K562 treated with DMSO at 1 percent for 24 hours (cell line): ENCODE data around the gene SLC12A1. TPM values are rescaled to one million over a fixed set of nuclear protein-coding genes. Genes with fewer than 3 reads are reported as not detected.

Source experiments
- total RNA-seq: library from RNA; unstranded; fragments of 300-600 nt; gene quantifications from 2 replicates; pipeline ENCODE4 v1.2.3, GENCODE V29; 2022; ENCODE audit warnings: low read depth; ENCODE audit not compliant: insufficient read depth

The SLC12A1 gene
- not detected in 2 replicates for total RNA-seq

DNA sequence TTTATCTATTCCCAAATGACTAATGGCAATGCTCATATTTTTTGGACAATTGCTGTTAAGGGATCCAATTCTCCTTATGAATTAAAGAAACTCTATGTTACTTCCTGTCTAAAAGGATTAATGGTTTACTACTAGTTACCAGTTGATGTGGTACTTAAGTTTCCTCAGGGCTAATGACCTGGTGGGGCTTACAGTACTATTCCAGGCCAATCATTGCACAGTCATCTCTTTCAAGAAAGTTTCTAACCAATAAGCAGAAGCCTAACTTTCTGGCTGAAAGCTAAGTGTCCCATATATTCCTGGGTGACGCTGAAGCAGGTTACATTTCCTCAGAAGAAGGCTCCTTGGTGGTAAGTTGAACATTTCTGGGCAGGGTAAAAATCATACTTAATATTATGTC is at the start of gene SLC12A1:
TSS of gene SLC12A1 (plus strand) at position 322 of the 400 bp plus-strand sequence. CDS start 1,418 bp downstream, outside the sequence.

GRCh38 chr15:48177766-48178647 is 28.1 kb upstream of the SLC12A1 start, which contains the start of gene MYEF2:
Gene MYEF2, minus strand, starts transcription at chr15:48178295. Its CDS starts 58 bp downstream, at chr15:48178237.

GRCh38 chr15:48191574-48192225 is 14.4 kb upstream of the SLC12A1 start, which contains the start of gene CTXN2:
Gene CTXN2, plus strand, starts transcription at chr15:48191665. Its CDS starts 9,636 bp downstream, at chr15:48201301.

GRCh38 chr15:48330855-48331795 is 125.0 kb downstream of the SLC12A1 start, which contains the start of gene DUT:
Gene DUT, plus strand, starts transcription at chr15:48331429. Its CDS starts 87 bp downstream, at chr15:48331516.

Other genes starting within 250 kb of the SLC12A1 start
- gene SLC24A5, start 85.3 kb upstream of the SLC12A1 start, total RNA-seq, result not detected in 2 replicates
- gene MYEF2, start 28.0 kb upstream of the SLC12A1 start, total RNA-seq, result 1.4 and 4.1 TPM in 2 replicates
- gene CTXN2, start 14.6 kb upstream of the SLC12A1 start, total RNA-seq, result not detected in 2 replicates
- gene DUT, start 125.1 kb downstream of the SLC12A1 start, total RNA-seq, result 76.5 and 82.5 TPM in 2 replicates